SK-MEL-5 (cell line): ENCODE results near the gene GRM5. TPM values are rescaled to one million over a fixed set of nuclear protein-coding genes. Genes with fewer than 3 reads are reported as not detected.

Experiments used
- DNase-seq: peaks from one replicate; pipeline ENCODE4 v3.0.0-alpha.2; 2016; ENCODE audit warnings: low read depth, low spot score
- in situ Hi-C: cut with HindIII; loops from 2 replicates; pipeline ENCODE4 v1.10.0; 2016; ENCODE audit warnings: low sequenced_read_pairs, high pct_unique_total_duplicates, low pct_unique_long_range_greater_than_20kb
- total RNA-seq: library from RNA; depleted of rRNA; stranded (reverse); fragments of >200 nt; shearing (Covaris generic); gene quantifications from 2 replicates; pipeline ENCODE4 v1.2.3, GENCODE V29; 2014

The GRM5 gene
- total RNA-seq, 1 experiment from 2014 or later, result 0.05 TPM

- in situ Hi-C loops, result no loop called here
- no peak for DNase-seq
Measured at GRCh38 chr11:88683024-88683423, 382.8 kb downstream of the GRM5 start.

- peak; percentile 78 for DNase-seq
- in situ Hi-C loops, result no loop called here
Measured at GRCh38 chr11:88680806-88681205, 385.0 kb downstream of the GRM5 start.

GRCh38 chr11:88666364-88666763, 399.4 kb downstream of the GRM5 start:
- DNase-seq, result no peak
- in situ Hi-C loops, result no loop called here

- in situ Hi-C loops, result no loop called here
- DNase-seq, result no peak
Measured at GRCh38 chr11:88657076-88657738, 408.6 kb downstream of the GRM5 start.

GRCh38 chr11:88656283-88656682, 409.5 kb downstream of the GRM5 start:
- in situ Hi-C loops, result no loop called here
- DNase-seq, result no peak

- in situ Hi-C loops, result no loop called here
- DNase-seq, result no peak
Measured at GRCh38 chr11:88655656-88656055, 410.1 kb downstream of the GRM5 start.

GRCh38 chr11:88655196-88655595, 410.6 kb downstream of the GRM5 start:
- DNase-seq, result no peak
- in situ Hi-C loops, result no loop called here

- no peak for DNase-seq
- in situ Hi-C loops, result no loop called here
Measured at GRCh38 chr11:88651556-88651955, 414.2 kb downstream of the GRM5 start.

- in situ Hi-C loops, result no loop called here
- DNase-seq, result no peak
Measured at GRCh38 chr11:88644724-88645123, 421.1 kb downstream of the GRM5 start.

GRCh38 chr11:88632163-88632562, 433.6 kb downstream of the GRM5 start:
- no peak for DNase-seq
- in situ Hi-C loops, result no loop called here

GRCh38 chr11:88631497-88631896, 434.3 kb downstream of the GRM5 start:
- DNase-seq, result no peak
- in situ Hi-C loops, result no loop called here

- in situ Hi-C loops, result no loop called here
- DNase-seq, result no peak
Measured at GRCh38 chr11:88629496-88629895, 436.3 kb downstream of the GRM5 start.

- no peak for DNase-seq
- in situ Hi-C loops, result no loop called here
Measured at GRCh38 chr11:88626216-88626615, 439.6 kb downstream of the GRM5 start.

GRCh38 chr11:88623531-88623930, 442.3 kb downstream of the GRM5 start:
- DNase-seq, result no peak
- in situ Hi-C loops, result no loop called here

GRCh38 chr11:88620568-88621130, 445.1 kb downstream of the GRM5 start:
- in situ Hi-C loops, result no loop called here
- DNase-seq, result no peak

GRCh38 chr11:88619656-88620385, 446.0 kb downstream of the GRM5 start:
- in situ Hi-C loops, result no loop called here
- DNase-seq, result no peak

- in situ Hi-C loops, result no loop called here
Measured at GRCh38 chr11:88619071-88619425, 446.7 kb downstream of the GRM5 start.

GRCh38 chr11:88618327-88619070, 447.3 kb downstream of the GRM5 start:
- DNase-seq, result no peak
- in situ Hi-C loops, result no loop called here

More at GRCh38 chr11:88619071-88619425, 446.7 kb downstream of the GRM5 start:
- DNase-seq, result peak; percentile 1
